ENCODE results near the gene CYP3A4. TPM values are rescaled to one million over a fixed set of nuclear protein-coding genes. Genes with fewer than 3 reads are reported as not detected.

The CYP3A4 gene
- total and polyA plus RNA-seq, 2 donors from 2014 or later, result 0.37 TPM; not detected in 1

DNA sequence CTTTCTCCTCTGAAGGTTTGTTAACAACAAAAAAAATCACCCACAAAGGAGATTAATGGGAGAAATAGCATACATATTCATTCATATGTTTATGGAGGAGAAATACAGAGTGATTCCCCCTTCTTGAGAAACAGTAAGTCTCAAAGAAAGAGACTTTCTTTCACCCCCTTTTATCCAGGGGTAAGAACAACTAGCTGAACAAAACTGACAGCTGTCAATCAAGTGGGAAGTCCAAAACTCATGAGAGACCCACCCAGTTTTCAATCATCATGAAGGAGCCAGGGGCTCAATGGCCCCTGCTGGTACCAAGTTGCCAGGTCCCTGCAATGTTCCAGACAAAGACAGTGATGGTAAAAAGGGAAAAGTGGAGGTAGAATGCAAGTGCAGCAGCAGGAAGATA is 41.9 kb upstream of the CYP3A4 start:
- TF ChIP-seq, protein P1, sequence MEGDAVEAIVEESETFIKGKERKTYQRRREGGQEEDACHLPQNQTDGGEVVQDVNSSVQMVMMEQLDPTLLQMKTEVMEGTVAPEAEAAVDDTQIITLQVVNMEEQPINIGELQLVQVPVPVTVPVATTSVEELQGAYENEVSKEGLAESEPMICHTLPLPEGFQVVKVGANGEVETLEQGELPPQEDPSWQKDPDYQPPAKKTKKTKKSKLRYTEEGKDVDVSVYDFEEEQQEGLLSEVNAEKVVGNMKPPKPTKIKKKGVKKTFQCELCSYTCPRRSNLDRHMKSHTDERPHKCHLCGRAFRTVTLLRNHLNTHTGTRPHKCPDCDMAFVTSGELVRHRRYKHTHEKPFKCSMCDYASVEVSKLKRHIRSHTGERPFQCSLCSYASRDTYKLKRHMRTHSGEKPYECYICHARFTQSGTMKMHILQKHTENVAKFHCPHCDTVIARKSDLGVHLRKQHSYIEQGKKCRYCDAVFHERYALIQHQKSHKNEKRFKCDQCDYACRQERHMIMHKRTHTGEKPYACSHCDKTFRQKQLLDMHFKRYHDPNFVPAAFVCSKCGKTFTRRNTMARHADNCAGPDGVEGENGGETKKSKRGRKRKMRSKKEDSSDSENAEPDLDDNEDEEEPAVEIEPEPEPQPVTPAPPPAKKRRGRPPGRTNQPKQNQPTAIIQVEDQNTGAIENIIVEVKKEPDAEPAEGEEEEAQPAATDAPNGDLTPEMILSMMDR (IDR thresholded peaks at IDR 0.05; ENCODE audit: borderline replicate concordance, extremely low read depth, insufficient read depth), result no peak
- Histone ChIP-seq H3K4me1 (ENCODE audit: control insufficient read depth in 2 of 3, insufficient read depth in 2 of 3, low read depth in 1 of 3, low read length in 3 of 3) (peaks cover 0 to 33% (median 15%) of the 10 kb centered on the region in 3 donors), H3K4me3 (ENCODE audit: low read length in 3 of 3) (no peak overlapping the region), H3K9me3 (ENCODE audit: control insufficient read depth in 2 of 3, insufficient read depth in 1 of 3, low read length in 3 of 3) (no peaks in the 10 kb centered on the region), H3K27me3 (ENCODE audit: control insufficient read depth, insufficient read depth, low read length) (no peaks in the 10 kb centered on the region), H3K36me3 (ENCODE audit: control insufficient read depth in 2 of 3, insufficient read depth in 3 of 3, low read length in 3 of 3) (no peaks in the 10 kb centered on the region), H3K9ac (ENCODE audit: low read length in 3 of 3) (no peak overlapping the region), H3K27ac (ENCODE audit: low read depth in 2 of 2, low read length in 2 of 2) (no peak overlapping the region)
- FAIRE-seq, result no peak
- DNase-seq, result no peak
- intact Hi-C loops (cut with DNase I), result no loop called here

DNA sequence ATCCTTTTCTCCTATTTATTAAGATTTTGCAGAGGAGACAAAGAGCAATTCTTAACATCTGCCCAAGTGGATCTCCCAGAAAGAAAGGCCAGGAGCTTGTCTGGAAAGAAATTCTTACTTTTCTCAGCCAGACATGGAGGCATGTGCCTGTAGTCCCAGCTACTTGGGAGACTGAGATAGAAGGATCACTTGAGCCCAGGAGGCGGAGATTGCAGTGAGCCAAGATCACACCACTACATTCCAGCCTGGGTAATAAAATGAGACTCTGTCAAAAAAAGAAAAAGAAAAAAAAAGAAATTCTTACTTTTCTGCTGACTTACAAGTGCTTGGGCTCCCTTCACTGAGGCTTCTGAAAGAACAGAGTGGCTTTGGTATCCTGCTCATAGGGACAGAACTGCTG is 41.5 kb upstream of the CYP3A4 start:
- Histone ChIP-seq H3K36me3 (ENCODE audit: control insufficient read depth in 2 of 3, insufficient read depth in 3 of 3, low read length in 3 of 3) (no peaks in the 10 kb centered on the region), H3K4me3 (ENCODE audit: low read length in 3 of 3) (no peak overlapping the region), H3K27ac (ENCODE audit: low read depth in 2 of 2, low read length in 2 of 2) (no peak overlapping the region), H3K4me1 (ENCODE audit: control insufficient read depth in 2 of 3, insufficient read depth in 2 of 3, low read depth in 1 of 3, low read length in 3 of 3) (peaks cover 0 to 33% (median 15%) of the 10 kb centered on the region in 3 donors), H3K9me3 (ENCODE audit: control insufficient read depth in 2 of 3, insufficient read depth in 1 of 3, low read length in 3 of 3) (no peaks in the 10 kb centered on the region), H3K27me3 (ENCODE audit: control insufficient read depth, insufficient read depth, low read length) (no peaks in the 10 kb centered on the region), H3K9ac (ENCODE audit: low read length in 3 of 3) (no peak overlapping the region)
- DNase-seq (no peak), FAIRE-seq (no peak)
- TF ChIP-seq, protein P1 (IDR thresholded peaks at IDR 0.05; ENCODE audit: borderline replicate concordance, extremely low read depth, insufficient read depth), result no peak
- intact Hi-C loops (cut with DNase I), result no loop called here

DNA sequence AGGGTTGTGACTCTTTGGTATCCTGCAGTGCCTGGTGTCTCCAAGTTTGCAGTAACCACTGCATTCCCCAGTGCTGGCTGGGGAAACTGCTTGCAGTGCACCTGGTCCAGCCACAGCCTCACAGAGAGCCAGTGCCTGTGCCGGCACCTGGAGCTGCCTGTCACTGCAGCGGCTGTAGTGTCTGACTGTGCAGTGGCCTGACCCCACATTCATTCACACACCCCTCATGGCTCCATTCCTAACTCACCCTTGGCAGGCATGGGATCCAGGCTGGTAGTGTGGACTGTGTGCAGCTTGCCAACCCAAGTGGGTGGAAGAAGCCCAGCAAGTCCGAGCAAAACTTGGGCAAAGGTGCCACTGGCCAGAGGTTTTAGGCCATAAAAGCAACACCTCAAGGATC is 40.1 kb upstream of the CYP3A4 start:
- Histone ChIP-seq H3K4me3 (ENCODE audit: low read length in 3 of 3) (no peak overlapping the region), H3K27me3 (ENCODE audit: control insufficient read depth, insufficient read depth, low read length) (no peaks in the 10 kb centered on the region), H3K4me1 (ENCODE audit: control insufficient read depth in 2 of 3, insufficient read depth in 2 of 3, low read depth in 1 of 3, low read length in 3 of 3) (peaks cover 0 to 23% (median 10%) of the 10 kb centered on the region in 3 donors), H3K27ac (ENCODE audit: low read depth in 2 of 2, low read length in 2 of 2) (no peak overlapping the region), H3K9me3 (ENCODE audit: control insufficient read depth in 2 of 3, insufficient read depth in 1 of 3, low read length in 3 of 3) (no peaks in the 10 kb centered on the region), H3K9ac (ENCODE audit: low read length in 3 of 3) (no peak overlapping the region), H3K36me3 (ENCODE audit: control insufficient read depth in 2 of 3, insufficient read depth in 3 of 3, low read length in 3 of 3) (no peaks in the 10 kb centered on the region)
- no peak for FAIRE-seq
- intact Hi-C loops (cut with DNase I), result no loop called here
- no peak for DNase-seq
- TF ChIP-seq, protein P1 (IDR thresholded peaks at IDR 0.05; ENCODE audit: borderline replicate concordance, extremely low read depth, insufficient read depth), result no peak
